Measurements from ENCODE around the gene MAOA. TPM values are rescaled to one million over a fixed set of nuclear protein-coding genes. Genes with fewer than 3 reads are reported as not detected.
"Not testable (repeated sequence)": the region's sequence is repeated elsewhere in the genome, so short reads cannot be mapped to it uniquely, and the experiment has no call there.

MAOA gene
- total RNA-seq, 1 experiment from 2014 or later, result 2.7 TPM

GRCh38 chrX:43663173-43663572 lies 7.1 kb downstream of the MAOA start:
- no peak for DNase-seq (ENCODE audit: low spot score)

- DNase-seq (ENCODE audit: low spot score), result no peak
These were observed 8.2 kb downstream of the MAOA start for GRCh38 chrX:43664258-43664657.

GRCh38 chrX:43664708-43665107 lies 8.6 kb downstream of the MAOA start:
- no peak for DNase-seq (ENCODE audit: low spot score)

- DNase-seq (ENCODE audit: low spot score), result no peak
These were observed 10.3 kb downstream of the MAOA start for GRCh38 chrX:43666311-43666912.

GRCh38 chrX:43675965-43676628 lies 20.0 kb downstream of the MAOA start:
- DNase-seq (ENCODE audit: low spot score), result not testable (repeated sequence)

- DNase-seq (ENCODE audit: low spot score), result no peak
These were observed 21.0 kb downstream of the MAOA start for GRCh38 chrX:43676971-43677572.

- no peak for DNase-seq (ENCODE audit: low spot score)
These were observed 21.9 kb downstream of the MAOA start for GRCh38 chrX:43677993-43678392.

GRCh38 chrX:43679058-43679457 lies 23.0 kb downstream of the MAOA start:
- no peak for DNase-seq (ENCODE audit: low spot score)

GRCh38 chrX:43679778-43680177 lies 23.7 kb downstream of the MAOA start:
- no peak for DNase-seq (ENCODE audit: low spot score)

- DNase-seq (ENCODE audit: low spot score), result no peak
These were observed 26.6 kb downstream of the MAOA start for GRCh38 chrX:43682726-43683125.

- no peak for DNase-seq (ENCODE audit: low spot score)
These were observed 29.1 kb downstream of the MAOA start for GRCh38 chrX:43685221-43685620.

GRCh38 chrX:43688586-43688985 lies 32.5 kb downstream of the MAOA start:
- DNase-seq (ENCODE audit: low spot score), result no peak

GRCh38 chrX:43693602-43694406 lies 37.7 kb downstream of the MAOA start:
- DNase-seq (ENCODE audit: low spot score), result no peak

GRCh38 chrX:43699475-43699874 lies 43.4 kb downstream of the MAOA start:
- DNase-seq (ENCODE audit: low spot score), result no peak

GRCh38 chrX:43702079-43702524 lies 46.0 kb downstream of the MAOA start:
- no peak for DNase-seq (ENCODE audit: low spot score)

GRCh38 chrX:43702660-43703059 lies 46.6 kb downstream of the MAOA start:
- no peak for DNase-seq (ENCODE audit: low spot score)

- DNase-seq (ENCODE audit: low spot score), result peak; percentile 78
These were observed 47.2 kb downstream of the MAOA start for GRCh38 chrX:43703211-43703791.

GRCh38 chrX:43706786-43707370 lies 50.8 kb downstream of the MAOA start:
- DNase-seq (ENCODE audit: low spot score), result no peak

- no peak for DNase-seq (ENCODE audit: low spot score)
These were observed 51.9 kb downstream of the MAOA start for GRCh38 chrX:43707812-43708548.

GRCh38 chrX:43716144-43716543 lies 60.0 kb downstream of the MAOA start:
- no peak for DNase-seq (ENCODE audit: low spot score)

GRCh38 chrX:43716696-43717095 lies 60.6 kb downstream of the MAOA start:
- DNase-seq (ENCODE audit: low spot score), result peak; percentile 6
